ENCODE results near the gene SLTM.
"Not testable (repeated sequence)": the region's sequence is repeated elsewhere in the genome, so short reads cannot be mapped to it uniquely, and the experiment has no call there.

Gene SLTM

GRCh38 chr15:58876306-58877106 is 57.0 kb downstream of the SLTM start:
- no peak for DNase-seq (ENCODE audit: low spot score)

GRCh38 chr15:58875343-58875742 is 58.1 kb downstream of the SLTM start:
- DNase-seq (ENCODE audit: low spot score), result no peak

- peak; percentile 80 for DNase-seq (ENCODE audit: low spot score)
These were observed 60.2 kb downstream of the SLTM start for GRCh38 chr15:58873267-58873666.

GRCh38 chr15:58870451-58870850 is 63.0 kb downstream of the SLTM start:
- no peak for DNase-seq (ENCODE audit: low spot score)

- DNase-seq (ENCODE audit: low spot score), result no peak
These were observed 65.6 kb downstream of the SLTM start for GRCh38 chr15:58867926-58868325.

GRCh38 chr15:58865425-58865880 is 68.0 kb downstream of the SLTM start:
- peak; percentile 22 for DNase-seq (ENCODE audit: low spot score)

- DNase-seq (ENCODE audit: low spot score), result peak; percentile 66
These were observed 68.7 kb downstream of the SLTM start for GRCh38 chr15:58864602-58865424.

- DNase-seq (ENCODE audit: low spot score), result no peak
These were observed 71.2 kb downstream of the SLTM start for GRCh38 chr15:58862326-58862725.

GRCh38 chr15:58856621-58857020 is 76.9 kb downstream of the SLTM start:
- DNase-seq (ENCODE audit: low spot score), result not testable (repeated sequence)

GRCh38 chr15:58856086-58856485 is 77.4 kb downstream of the SLTM start:
- no peak for DNase-seq (ENCODE audit: low spot score)

- DNase-seq (ENCODE audit: low spot score), result no peak
These were observed 78.9 kb downstream of the SLTM start for GRCh38 chr15:58854593-58854992.

GRCh38 chr15:58852347-58852746 is 81.1 kb downstream of the SLTM start:
- DNase-seq (ENCODE audit: low spot score), result no peak

- not testable (repeated sequence) for DNase-seq (ENCODE audit: low spot score)
These were observed 82.3 kb downstream of the SLTM start for GRCh38 chr15:58851205-58851604.

- DNase-seq (ENCODE audit: low spot score), result no peak
These were observed 90.6 kb downstream of the SLTM start for GRCh38 chr15:58842713-58843396.

- no peak for DNase-seq (ENCODE audit: low spot score)
These were observed 93.4 kb downstream of the SLTM start for GRCh38 chr15:58840048-58840447.

GRCh38 chr15:58839485-58839884 is 94.0 kb downstream of the SLTM start:
- peak; percentile 16 for DNase-seq (ENCODE audit: low spot score)

GRCh38 chr15:58833681-58834426 is 99.6 kb downstream of the SLTM start:
- DNase-seq (ENCODE audit: low spot score), result not testable (repeated sequence)

GRCh38 chr15:58830556-58830955 is 102.9 kb downstream of the SLTM start:
- DNase-seq (ENCODE audit: low spot score), result no peak

All from AG20443 (cell line).